Mesenchymal stem cell (in vitro differentiated cells and primary cell): ENCODE measurements around the gene DBET.
"Not testable (repeated sequence)": the region's sequence is repeated elsewhere in the genome, so short reads cannot be mapped to it uniquely, and the experiment has no call there.

ENCODE experiments used
- DNase-seq: peaks from one replicate; pipeline ENCODE4 v3.0.0-alpha.2; 2013
- H2AFZ ChIP-seq: one replicate; pipeline ENCODE4 v1.6.1; 2013; ENCODE audit warnings: low read depth, mild to moderate bottlenecking, control low read depth, inconsistent platforms, low read length, moderate library complexity
- H2AK5ac ChIP-seq: 2 replicates; pipeline ENCODE4 v1.6.1; 2013; ENCODE audit warnings: low read length, moderate library complexity, mild to moderate bottlenecking, inconsistent platforms; ENCODE audit not compliant: severe bottlenecking
- H2BK120ac ChIP-seq: one replicate; pipeline ENCODE4 v1.6.1; 2013; ENCODE audit warnings: low read depth, mild to moderate bottlenecking, inconsistent platforms, low read length, moderate library complexity
- H2BK12ac ChIP-seq, 2 experiments: one replicate each; pipeline ENCODE4 v1.6.1; 2013; ENCODE audit warnings: inconsistent platforms in 2 of 2, low read length in 2 of 2, mild to moderate bottlenecking in 2 of 2, moderate library complexity in 2 of 2, control low read depth in 1 of 2
- H2BK15ac ChIP-seq: one replicate; pipeline ENCODE4 v1.6.1; 2013; ENCODE audit warnings: mild to moderate bottlenecking, low read depth, inconsistent platforms; ENCODE audit not compliant: poor library complexity, severe bottlenecking
- H2BK5ac ChIP-seq: 2 replicates; pipeline ENCODE4 v1.6.1; 2013; ENCODE audit warnings: low read depth, mild to moderate bottlenecking, low read length, control low read depth, inconsistent platforms; ENCODE audit not compliant: poor library complexity, severe bottlenecking
- H3K14ac ChIP-seq, 2 experiments: one replicate each; pipeline ENCODE4 v1.6.1; 2013; ENCODE audit warnings: inconsistent platforms in 2 of 2, low read length in 2 of 2, control low read depth in 1 of 2, mild to moderate bottlenecking in 1 of 2, moderate library complexity in 1 of 2
- H3K18ac ChIP-seq, 2 experiments: one replicate each; pipeline ENCODE4 v1.6.1; 2013; ENCODE audit warnings: inconsistent platforms in 2 of 2, low read length in 2 of 2, control low read depth in 1 of 2, low read depth in 1 of 2, mild to moderate bottlenecking in 1 of 2
- H3K23ac ChIP-seq, 2 experiments: one replicate each; pipeline ENCODE4 v1.6.1; 2013; ENCODE audit warnings: inconsistent platforms in 2 of 2, low read length in 2 of 2, mild to moderate bottlenecking in 2 of 2, moderate library complexity in 2 of 2, control low read depth in 1 of 2
- H3K27ac ChIP-seq: 2 replicates; pipeline ENCODE4 v1.5.1; 2013; ENCODE audit warnings: mild to moderate bottlenecking, moderate library complexity, low read length, control low read depth, inconsistent platforms; ENCODE audit not compliant: poor library complexity, severe bottlenecking
- H3K27me3 ChIP-seq, 2 experiments: 2 replicates each; pipeline versions ENCODE4 v1.6.1 to v1.7.0; 2013; ENCODE audit warnings: low read length in 2 of 2, mild to moderate bottlenecking in 2 of 2, moderate library complexity in 2 of 2, control low read depth in 1 of 2, inconsistent platforms in 1 of 2; ENCODE audit not compliant: control insufficient read depth in 1 of 2, insufficient read depth in 1 of 2
- H3K36me3 ChIP-seq, 2 experiments: 2 replicates each; pipeline versions ENCODE4 v1.6.1 to v1.7.0; 2013; ENCODE audit warnings: low read length in 2 of 2, control low read depth in 1 of 2, inconsistent platforms in 1 of 2, low read depth in 1 of 2, mild to moderate bottlenecking in 1 of 2; ENCODE audit not compliant: insufficient read depth in 2 of 2, control insufficient read depth in 1 of 2
- H3K4ac ChIP-seq, 2 experiments: one replicate each; pipeline ENCODE4 v1.6.1; 2013; ENCODE audit warnings: inconsistent platforms in 2 of 2, low read length in 2 of 2, mild to moderate bottlenecking in 2 of 2, moderate library complexity in 2 of 2, control low read depth in 1 of 2, low read depth in 1 of 2
- H3K4me1 ChIP-seq: 2 replicates; pipeline ENCODE4 v1.6.1; 2013; ENCODE audit warnings: low read depth, low read length, control low read depth; ENCODE audit not compliant: control insufficient read depth, insufficient read depth
- H3K4me2 ChIP-seq: 2 replicates; pipeline ENCODE4 v1.6.1; 2013; ENCODE audit warnings: low read length, mild to moderate bottlenecking, inconsistent platforms; ENCODE audit not compliant: poor library complexity, severe bottlenecking
- H3K4me3 ChIP-seq, 2 experiments: 2 replicates each; pipeline versions ENCODE4 v1.5.1 to v1.7.0; 2013; ENCODE audit warnings: low read length in 2 of 2, mild to moderate bottlenecking in 2 of 2, control low read depth in 1 of 2, low read depth in 1 of 2; ENCODE audit not compliant: insufficient read depth in 1 of 2
- H3K79me1 ChIP-seq: replicated peaks from 2 replicates; pipeline ENCODE4 v1.6.1; 2013; ENCODE audit warnings: mild to moderate bottlenecking, control low read depth, low read length, inconsistent platforms; ENCODE audit not compliant: poor library complexity, severe bottlenecking
- H3K9ac ChIP-seq: 2 replicates; pipeline ENCODE4 v1.7.0; 2013; ENCODE audit warnings: mild to moderate bottlenecking, low read length, moderate library complexity
- H3K9me3 ChIP-seq: 2 replicates; pipeline ENCODE4 v1.7.0; 2013; ENCODE audit warnings: mild to moderate bottlenecking, low read length; ENCODE audit not compliant: control insufficient read depth
- H4K8ac ChIP-seq: one replicate; pipeline ENCODE4 v1.6.1; 2013; ENCODE audit warnings: inconsistent platforms, mild to moderate bottlenecking, low read length, moderate library complexity
- H4K91ac ChIP-seq: one replicate; pipeline ENCODE4 v1.6.1; 2013; ENCODE audit warnings: mild to moderate bottlenecking, low read length, inconsistent platforms
- WGBS: methylation state at CpG from one replicate; pipeline ENCODE4 v1.1.7; 2013; ENCODE audit warnings: mixed read lengths; 5-methylcytosine and 5-hydroxymethylcytosine counted together

Gene DBET

DNA sequence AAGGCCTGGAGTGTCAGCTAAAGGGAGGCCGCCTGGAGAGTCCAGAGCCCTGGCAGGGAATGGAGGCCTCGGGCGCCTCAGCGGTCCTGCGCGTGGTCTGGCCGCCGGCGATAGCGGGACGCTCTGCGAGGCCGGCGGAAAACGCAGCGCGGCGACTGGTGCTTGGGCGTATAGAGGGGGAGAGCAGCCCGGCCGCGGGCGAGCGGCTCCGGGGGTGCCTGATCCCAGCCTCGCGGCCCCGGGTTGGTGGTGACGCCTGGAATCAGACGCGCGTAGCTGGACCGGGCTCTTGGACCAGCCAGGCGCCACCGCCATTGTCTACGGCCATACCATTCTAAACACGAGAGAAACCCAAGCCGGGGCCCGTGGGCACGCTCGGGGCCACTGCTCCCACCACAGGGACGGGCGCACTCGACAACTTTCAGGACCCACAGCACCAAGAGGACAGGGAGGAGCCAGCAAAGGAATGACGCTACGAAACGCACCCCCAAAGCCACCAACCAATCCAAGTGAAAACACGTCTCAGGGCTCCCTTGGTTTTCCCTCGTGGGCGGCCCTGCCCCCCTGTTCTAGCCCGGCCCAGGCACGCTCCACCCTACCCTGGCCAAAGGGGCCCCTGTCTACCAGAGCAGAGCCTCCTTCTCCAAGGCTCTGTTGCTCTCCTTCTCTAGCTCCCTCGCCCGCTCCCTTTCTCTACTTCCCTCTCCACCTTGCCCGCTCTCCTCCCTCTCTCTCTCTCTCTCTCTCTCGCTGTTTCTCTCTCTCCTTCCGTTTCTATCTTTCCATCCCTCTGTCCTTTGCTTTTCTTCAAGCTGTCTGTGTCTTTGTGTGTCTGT, 45.1 kb upstream of the DBET start:
- Histone ChIP-seq H3K9me3 (no peaks in the 10 kb centered on the region), H3K79me1 (no peaks in the 10 kb centered on the region), H3K9ac (no peak overlapping the region), H3K18ac (no peak overlapping the region), H2BK15ac (no peak overlapping the region), H2BK5ac (no peak overlapping the region), H4K8ac (no peak overlapping the region), H2BK120ac (no peak overlapping the region), H2BK12ac (no peak overlapping the region), H3K4ac (no peak overlapping the region), H2AFZ (no peak overlapping the region), H3K36me3 (no peaks in the 10 kb centered on the region), H4K91ac (no peak overlapping the region), H3K4me2 (no peak overlapping the region), H3K23ac (no peak overlapping the region), H3K27ac (no peak overlapping the region), H3K27me3 (peaks cover 62 to 73% of the 10 kb centered on the region in 2 experiments), H2AK5ac (no peak overlapping the region), H3K4me3 (no peak overlapping the region), H3K4me1 (peaks cover 26% of the 10 kb centered on the region), H3K14ac (no peak overlapping the region)
- WGBS: 7% methylated on average over 50 of the region's 57 CpGs
- DNase-seq: no peak

DNA sequence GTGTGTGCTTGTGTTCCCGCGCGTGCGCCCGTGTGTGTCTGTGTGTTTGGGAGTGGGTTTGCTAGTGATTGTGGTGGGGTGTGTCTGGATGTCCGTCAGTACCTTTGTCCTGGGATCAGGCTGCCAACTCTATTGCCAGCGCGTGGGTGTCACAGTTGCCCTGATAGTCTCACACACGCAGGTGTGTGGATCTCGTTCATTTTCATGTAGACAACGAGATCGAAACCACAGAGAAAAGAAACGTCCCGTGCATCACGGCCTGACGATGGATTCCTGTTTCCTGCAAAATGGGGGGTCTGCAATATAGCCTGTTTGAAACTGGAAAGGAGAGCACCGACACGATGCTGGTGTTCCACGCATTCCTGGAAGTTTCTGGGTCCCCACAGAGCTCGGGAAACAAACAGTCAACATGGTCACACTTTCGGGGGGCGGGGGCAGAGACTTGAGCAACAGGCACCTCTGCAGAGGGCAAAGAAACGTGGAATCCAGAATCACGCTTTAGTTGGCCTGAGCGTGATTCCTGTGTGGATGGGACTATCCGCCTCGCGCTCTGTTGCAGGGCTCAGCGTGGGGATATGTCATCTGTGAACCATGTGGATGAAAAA, 44.3 kb upstream of the DBET start:
- 30% methylated on average over 27 of the region's 29 CpGs for WGBS
- not testable (repeated sequence) for H3K36me3 ChIP-seq

DNA sequence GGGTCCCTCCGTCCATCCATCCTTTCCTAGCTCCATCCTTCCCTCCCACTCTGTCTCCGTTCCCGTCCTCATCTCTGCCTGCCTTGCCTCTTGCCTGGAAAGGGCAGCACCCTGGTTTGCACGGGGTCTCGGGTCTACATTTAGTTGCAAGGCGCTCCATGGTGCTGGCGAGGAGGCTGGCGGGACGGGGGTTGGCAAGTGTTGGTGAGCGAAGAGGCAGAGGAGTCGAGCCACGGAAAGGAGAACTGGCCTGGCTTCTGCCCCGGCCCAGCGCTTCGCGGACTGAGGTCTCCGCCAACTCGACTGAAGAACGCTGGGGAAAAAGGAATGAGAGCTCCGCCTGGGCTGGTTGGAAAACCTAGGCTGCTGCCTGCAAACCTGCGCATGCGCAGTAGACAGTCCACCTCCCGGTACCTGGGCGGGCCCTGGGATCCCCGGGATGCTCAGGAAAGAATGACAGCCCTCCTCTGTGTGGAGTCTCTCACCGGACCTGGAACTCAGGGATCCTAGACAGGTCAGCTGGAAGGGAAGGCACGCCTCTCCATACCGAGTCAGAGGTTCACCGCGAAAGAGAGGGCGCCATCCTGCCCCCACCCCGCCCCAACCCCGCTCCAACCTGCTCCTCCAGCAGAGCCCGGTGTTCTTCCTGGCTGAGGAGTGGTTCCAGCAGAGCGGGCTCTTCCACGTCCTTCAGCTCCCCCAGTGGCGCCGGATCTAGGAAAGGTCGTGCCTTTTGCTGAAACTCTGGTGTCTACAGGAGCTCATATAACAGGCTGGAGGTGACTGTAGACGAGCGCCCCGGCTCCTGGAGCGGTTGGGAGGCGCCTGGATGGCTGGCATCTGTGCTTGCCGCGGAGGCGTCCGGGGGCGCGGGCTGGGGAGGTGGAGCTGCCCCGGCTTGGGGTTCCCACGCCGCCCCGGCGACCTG, 43.2 kb upstream of the DBET start:
- Histone ChIP-seq H3K18ac (no peak overlapping the region), H4K91ac (no peak overlapping the region), H3K4me1 (peaks cover 16% of the 10 kb centered on the region), H2BK5ac (no peak overlapping the region), H3K14ac (no peak overlapping the region), H2AK5ac (no peak overlapping the region), H2BK120ac (no peak overlapping the region), H3K9me3 (no peaks in the 10 kb centered on the region), H3K36me3 (no peaks in the 10 kb centered on the region), H3K4me3 (peak overlapping the region in 1 of 2 experiments; percentile 8), H3K27ac (no peak overlapping the region), H3K27me3 (peaks cover 53 to 57% of the 10 kb centered on the region in 2 experiments), H3K23ac (no peak overlapping the region), H2BK12ac (no peak overlapping the region), H3K79me1 (no peaks in the 10 kb centered on the region), H2AFZ (no peak overlapping the region), H3K4ac (no peak overlapping the region), H3K4me2 (peak overlapping the region; percentile 55), H3K9ac (no peak overlapping the region), H4K8ac (no peak overlapping the region), H2BK15ac (no peak overlapping the region)
- no peak for DNase-seq
- 8% methylated on average over 51 of the region's 55 CpGs for WGBS

More for the DNA sequence above, 44.3 kb upstream of the DBET start:
- H3K27ac ChIP-seq, H3K4ac ChIP-seq, H4K8ac ChIP-seq, H2BK120ac ChIP-seq, H4K91ac ChIP-seq, H2BK15ac ChIP-seq, H2BK5ac ChIP-seq, H3K9me3 ChIP-seq, H3K4me3 ChIP-seq, DNase-seq, H3K4me2 ChIP-seq, H3K14ac ChIP-seq, H2AFZ ChIP-seq, H2AK5ac ChIP-seq, H3K23ac ChIP-seq, H2BK12ac ChIP-seq, H3K18ac ChIP-seq, H3K79me1 ChIP-seq, H3K9ac ChIP-seq: not testable (repeated sequence)
- Histone ChIP-seq H3K4me1 (peaks cover 23% of the 10 kb centered on the region), H3K27me3 (peaks cover 62 to 66% of the 10 kb centered on the region in 2 experiments)
